Gastrocnemius medialis (tissue), 4 donors: ENCODE measurements around the gene QPCT. TPM values are rescaled to one million over a fixed set of nuclear protein-coding genes. Genes with fewer than 3 reads are reported as not detected.

Experiments
- ATAC-seq, 2 donors: fragments of 150-250 bp; one replicate each; pipeline ENCODE4 v1.9.1; 2016
- DNase-seq, 2 donors: peaks; one replicate each; pipeline ENCODE4 v3.0.0-alpha.2; 2019
- H3K27ac ChIP-seq, 4 donors: fragments of 200-600 bp; sonication (generic); 1 replicate in 1 of 4; 2 replicates in 3 of 4; pipeline ENCODE4 v1.5.1; 2016 to 2018; ENCODE audit warnings: mild to moderate bottlenecking in 2 of 4, moderate library complexity in 1 of 4
- H3K27me3 ChIP-seq, 3 donors: fragments of 200-600 bp; sonication (generic) in 2 of 3; 1 replicate in 1 of 3; 2 replicates in 2 of 3; pipeline versions ENCODE4 v1.5.1 to v1.6.0; 2016 to 2019; ENCODE audit warnings: mild to moderate bottlenecking in 1 of 3, moderate library complexity in 1 of 3
- H3K36me3 ChIP-seq, 2 donors: fragments of 200-600 bp; sonication (generic) in 1 of 2; one replicate each; pipeline ENCODE4 v1.5.1; 2017 to 2018
- H3K4me1 ChIP-seq, 2 donors: fragments of 200-600 bp; sonication (generic) in 1 of 2; one replicate each; pipeline ENCODE4 v1.5.1; 2016 to 2017; ENCODE audit warnings: mild to moderate bottlenecking in 2 of 2
- H3K4me3 ChIP-seq, 4 donors: fragments of 200-600 bp; sonication (generic) in 3 of 4; 1 replicate in 1 of 4; 2 replicates in 3 of 4; pipeline ENCODE4 v1.5.1; 2016 to 2019; ENCODE audit warnings: mild to moderate bottlenecking in 2 of 4
- H3K9me3 ChIP-seq, 3 donors: fragments of 200-600 bp; sonication (generic) in 2 of 3; 1 replicate in 1 of 3; 2 replicates in 2 of 3; pipeline ENCODE4 v1.5.1; 2016 to 2019
- CTCF ChIP-seq, 5 experiments: fragments of 450-650 bp in 3 of 5; fragments of 200-600 bp in 2 of 5; sonication (generic) in 2 of 5; IDR thresholded peaks in 4 of 5; conservative IDR thresholded peaks in 1 of 5; 1 replicate in 4 of 5; 2 replicates in 1 of 5; pipeline ENCODE4 v1.5.1; 2016 to 2019; ENCODE audit warnings: antibody characterized with exemption in 5 of 5, mild to moderate bottlenecking in 3 of 5, moderate library complexity in 3 of 5
- POLR2A ChIP-seq, 2 donors: fragments of 450-650 bp; IDR thresholded peaks; one replicate each; pipeline ENCODE4 v1.6.1; 2017; ENCODE audit warnings: antibody characterized with exemption in 2 of 2, mild to moderate bottlenecking in 2 of 2, moderate library complexity in 2 of 2
- in situ Hi-C, 4 donors: fragments of 200-750 bp; cut with MboI; loops; one replicate each; pipeline versions ENCODE4 v1.15.0 to v1.8.0; 2017; ENCODE audit warnings: low sequenced_read_pairs in 4 of 4
- intact Hi-C: fragments of 100-400 bp; cut with DNase I; formaldehyde crosslinking; loops from one replicate; pipeline ENCODE4 v1.15.1; 2023; ENCODE audit warnings: low total_unique reads
- total RNA-seq, 4 donors: library from RNA; depleted of rRNA; stranded (reverse); fragments of >200 nt; gene quantifications; one replicate each; pipeline versions ENCODE4 v1.1.0 to v1.2.3, GENCODE V29; 2016

Gene QPCT
- total RNA-seq, 4 donors from 2014 or later = 1.5 to 6.4 (median 4.7) TPM

DNA sequence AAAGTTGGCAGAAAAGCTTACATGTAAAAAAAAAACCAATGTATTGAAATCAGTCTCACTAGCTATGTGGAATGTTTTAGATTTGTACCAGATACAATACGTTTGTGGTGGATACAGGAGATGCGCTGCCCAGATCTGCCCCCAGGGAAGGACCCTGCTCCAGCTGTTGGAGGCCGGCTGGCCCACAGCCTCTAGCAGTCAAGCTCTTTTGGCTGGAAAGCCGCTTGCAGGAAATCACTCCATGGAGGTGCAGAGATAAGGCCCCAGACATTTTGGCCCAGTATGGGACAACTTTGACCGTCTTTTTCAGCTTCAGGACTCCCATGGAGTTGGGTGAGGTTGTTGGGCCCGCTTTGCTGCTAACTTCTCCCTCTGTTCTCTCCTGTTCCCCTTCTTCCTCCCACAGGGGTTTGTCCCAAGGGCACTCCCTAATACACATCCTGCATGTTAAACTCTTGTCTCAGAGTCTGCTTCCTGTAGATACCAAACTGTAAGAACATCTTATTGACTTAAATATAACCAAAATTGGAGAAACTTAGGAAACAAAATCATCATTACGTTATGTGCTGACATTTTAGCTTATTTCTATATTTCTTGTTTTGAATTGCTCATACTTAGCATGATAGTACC is 1.7 kb upstream of the QPCT start:
- TF ChIP-seq CTCF (IDR thresholded peaks at IDR 0.05 in 4 of 5, conservative IDR thresholded peaks at IDR 0.05 in 1 of 5) (no peak), POLR2A (IDR thresholded peaks at IDR 0.05) (no peak)
- ATAC-seq (no peak), DNase-seq (no peak)
- intact Hi-C loops (no loop called here), in situ Hi-C loops (no loop called here)
- Histone ChIP-seq H3K27me3 (peaks cover 0 to 4% (median 0%) of the 10 kb centered on the region in 3 donors), H3K4me1 (peaks cover 12 to 13% of the 10 kb centered on the region in 2 donors), H3K4me3 (no peak overlapping the region), H3K36me3 (no peaks in the 10 kb centered on the region), H3K9me3 (no peaks in the 10 kb centered on the region), H3K27ac (no peak overlapping the region)

- in situ Hi-C loops (no loop called here), intact Hi-C loops (no loop called here)
- no peaks in the 10 kb centered on the region for H3K9me3 ChIP-seq
- TF ChIP-seq CTCF (IDR thresholded peaks at IDR 0.05 in 4 of 5, conservative IDR thresholded peaks at IDR 0.05 in 1 of 5) (peak in 2 of 5 experiments; percentile 20 to 31), POLR2A (IDR thresholded peaks at IDR 0.05) (no peak)
- H3K27me3 ChIP-seq = peaks cover 0 to 4% (median 0%) of the 10 kb centered on the region in 3 donors
- H3K27ac ChIP-seq = peak overlapping the region; percentile 30 to 52 (median 42)
- H3K36me3 ChIP-seq = no peaks in the 10 kb centered on the region
- peak overlapping the region; percentile 66 to 70 (median 69) for H3K4me3 ChIP-seq
- peaks cover 12 to 13% of the 10 kb centered on the region in 2 donors for H3K4me1 ChIP-seq
- ATAC-seq (peak in 1 of 2 donors; percentile 37), DNase-seq (no peak)
These were observed 644 bp upstream of the QPCT start for GRCh38 chr2:37343537-37344434.

- H3K9me3 ChIP-seq = no peaks in the 10 kb centered on the region
- H3K27me3 ChIP-seq = peaks cover 0 to 4% (median 0%) of the 10 kb centered on the region in 3 donors
- H3K36me3 ChIP-seq = no peaks in the 10 kb centered on the region
- TF ChIP-seq CTCF (IDR thresholded peaks at IDR 0.05 in 4 of 5, conservative IDR thresholded peaks at IDR 0.05 in 1 of 5) (no peak), POLR2A (IDR thresholded peaks at IDR 0.05) (no peak)
- ATAC-seq = no peak
- in situ Hi-C loops = no loop called here
- intact Hi-C loops = no loop called here
- no peak overlapping the region for H3K27ac ChIP-seq
- no peak overlapping the region for H3K4me3 ChIP-seq
- no peak for DNase-seq
- peaks cover 11 to 20% of the 10 kb centered on the region in 2 donors for H3K4me1 ChIP-seq
These were observed 3.7 kb downstream of the QPCT start for GRCh38 chr2:37348155-37348554.

DNA sequence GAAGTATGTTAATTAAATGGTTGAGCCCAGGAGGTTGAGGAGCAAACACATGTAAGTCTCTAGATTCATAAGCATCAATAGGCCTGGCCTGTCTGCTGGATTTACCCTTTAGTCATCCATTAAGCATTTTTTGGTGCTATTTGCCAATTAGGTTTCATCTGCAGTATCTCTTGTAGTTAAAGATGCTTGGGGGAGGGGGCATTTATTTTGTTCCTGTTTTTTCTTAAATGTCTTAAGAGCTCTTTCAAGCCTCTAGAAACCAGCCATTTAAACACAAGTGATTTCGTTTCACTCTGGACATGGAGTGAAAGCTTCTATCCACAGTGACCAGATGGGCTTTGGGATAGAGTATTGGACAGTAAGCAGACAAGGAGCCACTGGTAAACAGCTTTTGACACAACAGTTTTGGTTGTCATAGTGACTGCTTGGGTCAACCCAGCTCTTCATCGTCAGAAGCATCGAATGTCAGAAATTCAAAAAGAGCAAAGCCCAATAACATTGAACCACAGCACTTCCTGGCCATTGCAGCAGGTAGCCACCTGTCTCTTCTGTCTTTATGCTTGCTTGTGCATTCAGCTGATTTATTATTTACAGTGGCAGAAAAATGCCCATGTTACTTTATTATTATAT is 4.9 kb downstream of the QPCT start:
- peaks cover 5 to 11% of the 10 kb centered on the region in 2 donors for H3K4me1 ChIP-seq
- no peak overlapping the region for H3K27ac ChIP-seq
- no peaks in the 10 kb centered on the region for H3K9me3 ChIP-seq
- DNase-seq = no peak
- TF ChIP-seq POLR2A (IDR thresholded peaks at IDR 0.05) (no peak), CTCF (IDR thresholded peaks at IDR 0.05 in 4 of 5, conservative IDR thresholded peaks at IDR 0.05 in 1 of 5) (no peak)
- H3K27me3 ChIP-seq = peaks cover 0 to 4% (median 0%) of the 10 kb centered on the region in 3 donors
- no peak overlapping the region for H3K4me3 ChIP-seq
- intact Hi-C loops = no loop called here
- ATAC-seq = no peak
- H3K36me3 ChIP-seq = no peaks in the 10 kb centered on the region
- in situ Hi-C loops = no loop called here
